Ovary (tissue), 1 donor: Measurements from ENCODE around the gene ASPSCR1.

Source experiments
- EP300 ChIP-seq: sonication (generic); formaldehyde crosslinking; IDR thresholded peaks from one replicate; pipeline ENCODE4 v1.6.1; 2017; ENCODE audit warnings: antibody characterized with exemption
- POLR2A ChIP-seq: fragments of 450-650 bp; IDR thresholded peaks from one replicate; pipeline ENCODE4 v1.6.1; 2017; ENCODE audit warnings: antibody characterized with exemption, mild to moderate bottlenecking, moderate library complexity

- TF ChIP-seq EP300 (no peak), POLR2A (no peak)
Observed at GRCh38 chr17:81990836-81991683, 13.6 kb downstream of the ASPSCR1 start.
